ENCODE data around the gene UBE2F.
"Not testable (repeated sequence)": the region's sequence is repeated elsewhere in the genome, so short reads cannot be mapped to it uniquely, and the experiment has no call there.

The UBE2F gene

GRCh38 chr2:238055841-238056240, 89.0 kb downstream of the UBE2F start:
- H3K9me3 ChIP-seq (ENCODE audit: insufficient read depth, low read length, severe bottlenecking), result no peaks in the 10 kb centered on the region
- ATAC-seq (ENCODE audit: insufficient read depth, low read depth), result no peak
- DNase-seq, result no peak
- H3K9ac ChIP-seq (ENCODE audit: low read depth, low read length), result no peak overlapping the region
- H3K4me1 ChIP-seq (ENCODE audit: insufficient read depth, low read length), result peaks cover 10% of the 10 kb centered on the region
- no peak overlapping the region for H3K27ac ChIP-seq (ENCODE audit: low read length)
- H3K79me2 ChIP-seq (ENCODE audit: insufficient read depth, low read length), result peaks cover 7% of the 10 kb centered on the region
- no peaks in the 10 kb centered on the region for H4K20me1 ChIP-seq (ENCODE audit: insufficient read depth, low read length)
- no peak overlapping the region for H2AFZ ChIP-seq (ENCODE audit: low read depth, low read length)
- H3K27me3 ChIP-seq (ENCODE audit: insufficient read depth, low read length, poor library complexity), result no peaks in the 10 kb centered on the region
- TF ChIP-seq EZH2 (IDR thresholded peaks at IDR 0.05; ENCODE audit: borderline replicate concordance, low read depth, low read length, severe bottlenecking) (no peak), CTCF (IDR thresholded peaks at IDR 0.05; ENCODE audit: borderline replicate concordance, extremely low read depth, low read length, poor library complexity, severe bottlenecking) (no peak)
- H3K36me3 ChIP-seq (ENCODE audit: insufficient read depth, low read length), result no peaks in the 10 kb centered on the region; the same call in 1 of the 2 replicates
- H3K4me3 ChIP-seq (ENCODE audit: low read depth in 1 of 2, low read length in 2 of 2), result no peak overlapping the region
- no peak overlapping the region for H3K4me2 ChIP-seq (ENCODE audit: insufficient read depth, low read length)

GRCh38 chr2:238057696-238058575, 91.1 kb downstream of the UBE2F start:
- not testable (repeated sequence) for H3K27me3 ChIP-seq (ENCODE audit: insufficient read depth, low read length, poor library complexity); H3K4me3 ChIP-seq (ENCODE audit: low read depth in 1 of 2, low read length in 2 of 2); H3K9me3 ChIP-seq (ENCODE audit: insufficient read depth, low read length, severe bottlenecking); H2AFZ ChIP-seq (ENCODE audit: low read depth, low read length); ATAC-seq (ENCODE audit: insufficient read depth, low read depth); H3K4me2 ChIP-seq (ENCODE audit: insufficient read depth, low read length); H3K27ac ChIP-seq (ENCODE audit: low read length); H4K20me1 ChIP-seq (ENCODE audit: insufficient read depth, low read length); H3K9ac ChIP-seq (ENCODE audit: low read depth, low read length); H3K36me3 ChIP-seq (ENCODE audit: insufficient read depth, low read length)
- Histone ChIP-seq H3K79me2 (ENCODE audit: insufficient read depth, low read length) (peaks cover 26% of the 10 kb centered on the region), H3K4me1 (ENCODE audit: insufficient read depth, low read length) (peaks cover 24% of the 10 kb centered on the region)
- DNase-seq, result peak; percentile 18

GRCh38 chr2:238059505-238059904, 92.7 kb downstream of the UBE2F start:
- Histone ChIP-seq H3K27me3 (ENCODE audit: insufficient read depth, low read length, poor library complexity) (no peaks in the 10 kb centered on the region), H3K9me3 (ENCODE audit: insufficient read depth, low read length, severe bottlenecking) (no peaks in the 10 kb centered on the region), H4K20me1 (ENCODE audit: insufficient read depth, low read length) (no peaks in the 10 kb centered on the region), H3K79me2 (ENCODE audit: insufficient read depth, low read length) (peaks cover 37% of the 10 kb centered on the region), H3K4me3 (ENCODE audit: low read depth in 1 of 2, low read length in 2 of 2) (peak overlapping the region; percentile 57 to 100), H3K4me1 (ENCODE audit: insufficient read depth, low read length) (peaks cover 30% of the 10 kb centered on the region), H3K27ac (ENCODE audit: low read length) (peak overlapping the region; percentile 83), H2AFZ (ENCODE audit: low read depth, low read length) (no peak overlapping the region), H3K9ac (ENCODE audit: low read depth, low read length) (peak overlapping the region; percentile 97), H3K36me3 (ENCODE audit: insufficient read depth, low read length) (peaks cover 9% of the 10 kb centered on the region), H3K4me2 (ENCODE audit: insufficient read depth, low read length) (peak overlapping the region; percentile 88)
- ATAC-seq (ENCODE audit: insufficient read depth, low read depth) (no peak), DNase-seq (no peak)
- TF ChIP-seq CTCF (IDR thresholded peaks at IDR 0.05; ENCODE audit: borderline replicate concordance, extremely low read depth, low read length, poor library complexity, severe bottlenecking) (no peak), EZH2 (IDR thresholded peaks at IDR 0.05; ENCODE audit: borderline replicate concordance, low read depth, low read length, severe bottlenecking) (no peak)

GRCh38 chr2:238060096-238060541, 93.3 kb downstream of the UBE2F start:
- H4K20me1 ChIP-seq (ENCODE audit: insufficient read depth, low read length), result no peaks in the 10 kb centered on the region
- peak overlapping the region; percentile 97 for H3K9ac ChIP-seq (ENCODE audit: low read depth, low read length)
- H3K36me3 ChIP-seq (ENCODE audit: insufficient read depth, low read length), result peaks cover 15% of the 10 kb centered on the region
- TF ChIP-seq EZH2 (IDR thresholded peaks at IDR 0.05; ENCODE audit: borderline replicate concordance, low read depth, low read length, severe bottlenecking) (no peak), CTCF (IDR thresholded peaks at IDR 0.05; ENCODE audit: borderline replicate concordance, extremely low read depth, low read length, poor library complexity, severe bottlenecking) (no peak)
- H2AFZ ChIP-seq (ENCODE audit: low read depth, low read length), result peak overlapping the region; percentile 79
- peaks cover 40% of the 10 kb centered on the region for H3K79me2 ChIP-seq (ENCODE audit: insufficient read depth, low read length)
- H3K27me3 ChIP-seq (ENCODE audit: insufficient read depth, low read length, poor library complexity), result no peaks in the 10 kb centered on the region
- peak overlapping the region; percentile 83 for H3K27ac ChIP-seq (ENCODE audit: low read length)
- ATAC-seq (ENCODE audit: insufficient read depth, low read depth) (no peak), DNase-seq (no peak)
- peaks cover 30% of the 10 kb centered on the region for H3K4me1 ChIP-seq (ENCODE audit: insufficient read depth, low read length)
- H3K9me3 ChIP-seq (ENCODE audit: insufficient read depth, low read length, severe bottlenecking), result no peaks in the 10 kb centered on the region
- H3K4me2 ChIP-seq (ENCODE audit: insufficient read depth, low read length), result peak overlapping the region; percentile 88
- H3K4me3 ChIP-seq (ENCODE audit: low read depth in 1 of 2, low read length in 2 of 2), result peak overlapping the region; percentile 57 to 100

All from DND-41 (cell line).